GM12872 (cell line): ENCODE results near the gene TYK2.

Experiments
- TF ChIP-seq, protein P1 (sequence below): IDR thresholded peaks from 3 replicates; pipeline ENCODE4 v1.5.1; 2011; ENCODE audit warnings: low read depth, mild to moderate bottlenecking, low read length, moderate library complexity; ENCODE audit not compliant: insufficient read depth

The TYK2 gene

DNA sequence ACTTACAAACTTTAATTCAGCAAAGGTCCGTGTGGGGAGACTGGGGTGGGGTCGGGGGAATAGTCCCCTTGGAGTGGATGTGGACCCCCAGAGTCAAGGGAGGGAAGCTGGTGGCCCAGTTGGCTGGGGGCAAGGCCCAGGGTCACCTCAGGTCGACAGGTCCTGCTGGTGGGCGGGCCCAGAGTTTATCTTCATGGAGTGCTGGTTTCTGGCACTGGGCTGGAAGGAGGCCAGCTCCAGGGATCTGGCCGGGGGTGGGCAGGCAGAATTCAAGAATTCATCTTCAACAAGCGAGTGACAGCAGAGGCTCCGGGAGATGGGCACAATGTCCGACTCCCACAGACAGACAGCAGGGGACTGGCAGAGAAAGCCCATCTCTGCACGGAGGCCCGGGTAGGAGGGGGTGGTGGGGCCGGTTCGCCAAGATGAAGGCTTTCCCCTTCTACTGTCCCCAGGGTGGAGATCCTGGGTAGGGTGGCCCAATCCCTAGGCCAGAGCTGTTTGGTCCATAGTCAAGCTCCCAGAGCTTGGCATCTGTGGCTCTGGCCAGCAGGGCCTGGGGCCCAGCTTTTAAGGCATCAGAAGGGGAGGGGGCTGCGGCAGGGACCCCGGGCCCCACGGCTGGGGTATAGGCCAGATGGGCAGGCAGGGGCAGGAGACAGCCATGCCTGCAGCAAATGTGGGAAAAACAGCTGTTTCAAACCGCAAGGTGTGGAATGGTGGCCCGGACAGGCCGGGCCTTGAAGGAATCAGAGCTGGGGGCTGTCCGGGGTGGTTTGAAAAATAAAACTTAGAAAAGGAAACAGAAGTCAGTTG, 63.9 kb downstream of the TYK2 start:
- TF ChIP-seq, protein P1, sequence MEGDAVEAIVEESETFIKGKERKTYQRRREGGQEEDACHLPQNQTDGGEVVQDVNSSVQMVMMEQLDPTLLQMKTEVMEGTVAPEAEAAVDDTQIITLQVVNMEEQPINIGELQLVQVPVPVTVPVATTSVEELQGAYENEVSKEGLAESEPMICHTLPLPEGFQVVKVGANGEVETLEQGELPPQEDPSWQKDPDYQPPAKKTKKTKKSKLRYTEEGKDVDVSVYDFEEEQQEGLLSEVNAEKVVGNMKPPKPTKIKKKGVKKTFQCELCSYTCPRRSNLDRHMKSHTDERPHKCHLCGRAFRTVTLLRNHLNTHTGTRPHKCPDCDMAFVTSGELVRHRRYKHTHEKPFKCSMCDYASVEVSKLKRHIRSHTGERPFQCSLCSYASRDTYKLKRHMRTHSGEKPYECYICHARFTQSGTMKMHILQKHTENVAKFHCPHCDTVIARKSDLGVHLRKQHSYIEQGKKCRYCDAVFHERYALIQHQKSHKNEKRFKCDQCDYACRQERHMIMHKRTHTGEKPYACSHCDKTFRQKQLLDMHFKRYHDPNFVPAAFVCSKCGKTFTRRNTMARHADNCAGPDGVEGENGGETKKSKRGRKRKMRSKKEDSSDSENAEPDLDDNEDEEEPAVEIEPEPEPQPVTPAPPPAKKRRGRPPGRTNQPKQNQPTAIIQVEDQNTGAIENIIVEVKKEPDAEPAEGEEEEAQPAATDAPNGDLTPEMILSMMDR = no peak

DNA sequence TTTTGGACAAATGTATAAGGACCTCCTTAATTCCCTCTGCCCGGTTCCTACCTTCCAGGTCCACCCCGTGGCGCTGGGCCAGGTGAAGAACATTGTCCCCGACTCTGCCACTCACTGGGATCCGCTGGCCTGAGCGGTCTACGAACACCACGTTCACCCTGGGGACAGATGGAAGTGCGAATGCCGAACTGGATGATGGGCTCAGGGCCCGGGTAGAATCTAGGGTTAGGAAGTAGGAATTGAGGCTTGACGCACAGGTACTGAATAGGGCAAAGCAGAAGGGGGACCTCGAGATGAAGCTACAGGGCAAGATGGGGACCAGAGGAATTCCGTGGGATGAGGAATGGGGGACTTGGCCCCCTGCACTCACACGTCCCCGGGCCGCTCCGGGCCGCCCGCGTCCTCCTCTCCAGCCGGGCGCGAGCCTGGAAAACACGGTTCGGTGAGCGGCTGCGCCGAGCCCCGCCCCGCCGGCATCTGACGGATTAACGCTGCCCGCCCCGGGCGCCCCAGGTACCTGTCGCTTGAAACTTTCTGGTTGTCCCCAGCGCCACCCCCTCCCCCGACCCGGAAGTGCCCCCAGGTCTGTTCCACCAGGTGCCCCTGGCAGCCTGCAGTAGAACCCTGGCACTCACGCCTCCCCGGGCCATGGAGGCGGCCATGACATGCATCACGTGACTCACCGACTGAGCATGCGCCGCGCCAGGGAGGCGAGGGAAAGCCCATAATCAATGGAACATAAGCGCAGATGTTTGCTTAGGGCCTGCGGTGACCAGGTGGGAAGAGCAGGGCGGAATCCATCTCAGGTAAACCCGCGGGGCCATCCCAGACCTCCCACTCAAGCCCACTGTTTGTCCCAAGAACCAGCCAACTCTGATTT, 64.8 kb downstream of the TYK2 start, which contains the start of gene FDX2:
Gene FDX2, minus strand, starts transcription at position 681 of the 880 bp plus-strand sequence. Its CDS starts 19 bp downstream, at position 662.
- TF ChIP-seq, protein P1 = no peak

DNA sequence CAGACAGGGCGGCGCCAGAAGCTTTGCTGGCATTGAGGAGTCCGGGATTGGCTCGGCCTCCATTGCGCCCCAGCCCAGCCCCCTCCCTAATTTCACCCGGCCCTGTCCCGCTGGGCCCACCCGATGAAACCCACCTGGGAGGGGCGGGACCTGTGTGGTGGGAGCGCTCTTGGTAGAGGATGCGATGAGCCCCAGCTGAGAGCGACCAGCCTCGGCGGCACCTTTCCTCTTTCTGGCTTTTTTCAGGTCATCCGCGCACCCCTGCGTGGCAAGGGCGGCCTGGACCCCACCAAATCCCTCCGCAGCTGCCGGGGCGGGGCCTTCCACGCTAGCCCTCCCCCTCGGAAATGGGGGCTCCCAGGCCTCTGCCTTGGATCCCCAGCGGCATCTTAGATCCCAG, 70.9 kb downstream of the TYK2 start, which contains the start of gene ZGLP1:
Gene ZGLP1, minus strand, starts transcription at position 393 of the 400 bp plus-strand sequence.
- TF ChIP-seq, protein P1 = no peak

DNA sequence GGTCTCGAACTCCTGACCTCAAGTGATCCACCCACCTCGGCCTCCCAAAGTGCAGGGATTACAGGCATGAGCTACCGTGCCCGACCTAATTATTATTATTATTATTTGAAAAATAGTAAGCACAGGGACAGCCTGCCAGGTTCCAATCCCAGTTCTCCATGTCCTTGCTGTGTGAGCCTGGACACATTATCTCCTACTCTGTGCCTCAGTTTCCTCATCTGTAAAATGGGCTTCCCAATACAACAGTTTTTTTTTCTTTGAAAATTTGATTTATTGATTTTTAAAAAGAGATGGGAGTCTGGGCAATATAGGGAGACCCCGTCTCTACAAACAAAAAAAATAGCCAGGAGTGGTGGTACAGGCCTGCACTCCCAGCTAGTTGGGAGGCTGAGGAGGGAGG, 74.0 kb downstream of the TYK2 start:
- TF ChIP-seq, protein P1 = no peak

DNA sequence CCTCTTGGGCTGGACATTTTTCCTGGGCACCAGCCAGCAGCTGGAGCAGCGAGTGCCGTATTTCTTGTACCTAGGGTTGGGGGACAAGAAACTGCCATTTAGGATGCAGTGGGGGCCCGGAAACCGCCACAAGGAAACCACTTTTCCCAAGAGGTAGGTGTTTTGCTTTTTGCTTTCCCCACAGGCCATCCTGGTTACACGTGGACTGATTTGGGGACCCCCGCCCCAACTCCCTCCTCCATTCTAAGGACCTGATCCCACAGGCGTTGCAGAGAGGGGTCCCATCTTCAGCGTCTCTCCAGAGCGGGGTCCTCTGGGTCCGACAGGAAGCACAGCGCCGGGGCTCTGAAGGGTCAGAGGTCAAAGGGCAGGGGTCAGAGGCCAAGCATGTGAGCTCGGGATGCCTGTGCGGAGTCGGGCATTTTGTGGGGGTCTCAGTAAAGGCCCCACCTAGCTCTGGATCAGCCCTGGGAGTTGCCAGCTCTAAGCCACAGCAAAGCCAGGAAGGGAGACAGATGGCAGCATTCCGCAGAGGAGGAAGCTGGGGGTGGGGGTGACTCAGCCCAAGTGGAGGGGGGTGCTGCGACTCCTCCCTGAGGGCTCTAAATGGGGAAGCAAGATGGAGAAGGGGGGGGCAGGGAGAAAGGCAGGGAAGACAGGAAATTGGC, 75.1 kb downstream of the TYK2 start:
- TF ChIP-seq, protein P1 = no peak
